Measurements from ENCODE around the gene C12orf43.

DNA sequence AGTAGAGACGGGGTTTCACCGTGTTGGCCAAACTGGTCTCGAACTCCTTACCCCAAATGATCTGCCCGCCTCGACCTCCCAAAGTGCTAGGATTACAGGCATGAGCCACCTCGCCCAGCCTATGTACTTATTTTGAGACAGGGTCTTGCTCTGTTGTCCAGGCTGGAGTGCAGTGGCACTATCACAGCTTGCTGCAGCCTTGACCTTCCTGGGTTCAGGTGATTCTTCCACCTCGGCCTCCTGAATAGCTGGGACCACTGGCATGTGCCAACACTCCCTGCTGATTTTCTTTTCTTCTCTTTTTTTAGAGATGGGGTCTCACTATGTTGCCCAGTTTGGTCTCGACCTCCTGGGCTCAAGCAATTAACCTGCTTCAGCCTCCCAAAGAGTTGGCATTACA, 52.0 kb downstream of the C12orf43 start:
- no peak for TF ChIP-seq ZNF707 (tag by site-specific recombination; IDR thresholded peaks at IDR 0.05)
- no peak for TF ChIP-seq ZNF274 (IDR thresholded peaks at IDR 0.05; ENCODE audit: low read length)
- TF ChIP-seq ZNF274 (tag by site-specific recombination; IDR thresholded peaks at IDR 0.05; ENCODE audit: borderline replicate concordance), result no peak
- TF ChIP-seq CTCF (tag by site-specific recombination; IDR thresholded peaks at IDR 0.05), result no peak
- TF ChIP-seq, protein P1, sequence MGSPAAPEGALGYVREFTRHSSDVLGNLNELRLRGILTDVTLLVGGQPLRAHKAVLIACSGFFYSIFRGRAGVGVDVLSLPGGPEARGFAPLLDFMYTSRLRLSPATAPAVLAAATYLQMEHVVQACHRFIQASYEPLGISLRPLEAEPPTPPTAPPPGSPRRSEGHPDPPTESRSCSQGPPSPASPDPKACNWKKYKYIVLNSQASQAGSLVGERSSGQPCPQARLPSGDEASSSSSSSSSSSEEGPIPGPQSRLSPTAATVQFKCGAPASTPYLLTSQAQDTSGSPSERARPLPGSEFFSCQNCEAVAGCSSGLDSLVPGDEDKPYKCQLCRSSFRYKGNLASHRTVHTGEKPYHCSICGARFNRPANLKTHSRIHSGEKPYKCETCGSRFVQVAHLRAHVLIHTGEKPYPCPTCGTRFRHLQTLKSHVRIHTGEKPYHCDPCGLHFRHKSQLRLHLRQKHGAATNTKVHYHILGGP (tag by site-specific recombination; IDR thresholded peaks at IDR 0.05), result no peak
- no peak for TF ChIP-seq ZNF24 (tag by site-specific recombination; IDR thresholded peaks at IDR 0.05)
- no peak for TF ChIP-seq OSR2 (tag by site-specific recombination; IDR thresholded peaks at IDR 0.05)
- TF ChIP-seq ZNF558 (tag by site-specific recombination; IDR thresholded peaks at IDR 0.05), result no peak
- TF ChIP-seq ZBTB8A (tag by site-specific recombination; IDR thresholded peaks at IDR 0.05), result no peak
- TF ChIP-seq ZNF416 (tag by site-specific recombination; IDR thresholded peaks at IDR 0.05), result no peak
